ENCODE data around the gene DCHS1. TPM values are rescaled to one million over a fixed set of nuclear protein-coding genes. Genes with fewer than 3 reads are reported as not detected.

The DCHS1 gene
- total RNA-seq, 1 donor from 2014 or later, result 28.0 TPM

DNA sequence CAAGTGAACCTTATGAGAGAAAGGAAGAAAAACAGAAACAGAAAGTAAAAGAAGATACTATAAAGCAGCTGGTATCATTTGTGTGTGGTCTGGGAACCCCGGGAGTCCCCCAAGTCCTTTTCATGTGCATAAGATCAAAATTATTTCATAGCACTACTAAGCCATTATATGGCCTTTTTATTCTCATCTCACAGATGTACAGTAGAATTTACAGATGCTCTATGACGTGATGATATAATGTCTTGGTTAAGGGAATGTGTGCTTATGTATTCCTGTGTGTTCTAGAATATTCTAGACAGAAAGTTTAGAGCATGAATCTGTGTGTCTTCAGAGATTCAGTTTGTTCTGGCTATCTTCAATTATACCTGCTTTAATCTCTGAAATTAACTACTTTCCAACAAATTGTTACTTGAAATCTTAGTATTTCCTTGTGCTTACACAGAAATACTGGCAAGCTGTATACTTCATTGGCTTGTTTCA, 27.8 kb downstream of the DCHS1 start:
- H3K27me3 ChIP-seq, result no peaks in the 10 kb centered on the region
- TF ChIP-seq, protein P1, sequence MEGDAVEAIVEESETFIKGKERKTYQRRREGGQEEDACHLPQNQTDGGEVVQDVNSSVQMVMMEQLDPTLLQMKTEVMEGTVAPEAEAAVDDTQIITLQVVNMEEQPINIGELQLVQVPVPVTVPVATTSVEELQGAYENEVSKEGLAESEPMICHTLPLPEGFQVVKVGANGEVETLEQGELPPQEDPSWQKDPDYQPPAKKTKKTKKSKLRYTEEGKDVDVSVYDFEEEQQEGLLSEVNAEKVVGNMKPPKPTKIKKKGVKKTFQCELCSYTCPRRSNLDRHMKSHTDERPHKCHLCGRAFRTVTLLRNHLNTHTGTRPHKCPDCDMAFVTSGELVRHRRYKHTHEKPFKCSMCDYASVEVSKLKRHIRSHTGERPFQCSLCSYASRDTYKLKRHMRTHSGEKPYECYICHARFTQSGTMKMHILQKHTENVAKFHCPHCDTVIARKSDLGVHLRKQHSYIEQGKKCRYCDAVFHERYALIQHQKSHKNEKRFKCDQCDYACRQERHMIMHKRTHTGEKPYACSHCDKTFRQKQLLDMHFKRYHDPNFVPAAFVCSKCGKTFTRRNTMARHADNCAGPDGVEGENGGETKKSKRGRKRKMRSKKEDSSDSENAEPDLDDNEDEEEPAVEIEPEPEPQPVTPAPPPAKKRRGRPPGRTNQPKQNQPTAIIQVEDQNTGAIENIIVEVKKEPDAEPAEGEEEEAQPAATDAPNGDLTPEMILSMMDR (IDR thresholded peaks at IDR 0.05), result no peak
- intact Hi-C loops (cut with DNase I), result no loop called here
- H3K9me3 ChIP-seq, result no peaks in the 10 kb centered on the region
- DNase-seq (no peak), ATAC-seq (no peak)
- H3K36me3 ChIP-seq, result peaks cover 7% of the 10 kb centered on the region
- no peaks in the 10 kb centered on the region for H3K4me1 ChIP-seq
- no peak overlapping the region for H3K27ac ChIP-seq
- no peak overlapping the region for H3K4me3 ChIP-seq

DNA sequence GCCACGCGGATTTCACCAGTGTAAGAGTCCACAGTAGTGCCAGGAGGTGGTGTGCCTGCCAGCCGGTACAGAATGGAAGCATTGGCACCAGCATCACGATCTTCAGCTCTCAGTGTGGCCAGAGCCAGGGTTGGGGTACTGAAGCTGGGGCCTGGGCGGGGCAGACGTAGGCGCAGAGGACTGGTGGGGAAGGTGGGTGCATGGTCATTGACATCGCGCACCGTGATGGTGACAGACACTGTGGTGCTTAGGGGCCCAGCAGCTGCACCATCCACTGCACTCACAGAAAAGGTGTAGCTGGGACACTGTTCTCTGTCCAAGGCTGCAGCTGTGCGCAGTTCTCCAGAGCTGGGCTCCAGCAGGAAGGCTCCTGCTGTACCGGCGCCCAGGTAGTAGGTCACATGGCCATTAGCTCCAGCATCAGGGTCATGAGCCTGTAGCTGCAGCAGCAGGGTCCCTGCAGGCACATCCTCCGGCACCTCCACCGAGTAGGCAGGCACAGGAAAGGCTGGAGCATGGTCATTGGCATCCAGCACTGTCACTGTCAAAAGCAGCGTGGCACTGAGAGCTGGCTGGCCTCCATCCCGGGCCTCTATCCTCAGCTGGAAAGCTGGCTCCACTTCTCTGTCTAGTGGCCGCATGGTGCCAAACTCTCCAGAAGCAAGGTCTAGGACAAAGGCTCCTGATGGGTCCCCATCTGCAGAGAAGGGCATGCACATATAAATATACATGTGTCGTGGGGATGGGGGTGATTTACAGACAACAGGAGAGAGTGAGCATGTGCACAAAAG, 28.4 kb downstream of the DCHS1 start:
- intact Hi-C loops (cut with DNase I), result no loop called here
- H3K9me3 ChIP-seq, result no peaks in the 10 kb centered on the region

GRCh38 chr11:6625832-6626420, 29.7 kb downstream of the DCHS1 start:
- Histone ChIP-seq H3K36me3 (no peaks in the 10 kb centered on the region), H3K27me3 (no peaks in the 10 kb centered on the region), H3K27ac (no peak overlapping the region), H3K9me3 (no peaks in the 10 kb centered on the region), H3K4me1 (no peaks in the 10 kb centered on the region), H3K4me3 (no peak overlapping the region)
- intact Hi-C loops (cut with DNase I), result no loop called here
- TF ChIP-seq, protein P1 (IDR thresholded peaks at IDR 0.05), result no peak
- ATAC-seq (no peak), DNase-seq (no peak)

More for the DNA sequence above, 28.4 kb downstream of the DCHS1 start:
- no peak overlapping the region for H3K4me3 ChIP-seq
- no peak for DNase-seq
- TF ChIP-seq, protein P1 (IDR thresholded peaks at IDR 0.05), result no peak
- no peaks in the 10 kb centered on the region for H3K4me1 ChIP-seq
- H3K27ac ChIP-seq, result no peak overlapping the region
- ATAC-seq, result no peak
- H3K27me3 ChIP-seq, result no peaks in the 10 kb centered on the region
- peaks cover under 1% of the 10 kb centered on the region for H3K36me3 ChIP-seq

DNA sequence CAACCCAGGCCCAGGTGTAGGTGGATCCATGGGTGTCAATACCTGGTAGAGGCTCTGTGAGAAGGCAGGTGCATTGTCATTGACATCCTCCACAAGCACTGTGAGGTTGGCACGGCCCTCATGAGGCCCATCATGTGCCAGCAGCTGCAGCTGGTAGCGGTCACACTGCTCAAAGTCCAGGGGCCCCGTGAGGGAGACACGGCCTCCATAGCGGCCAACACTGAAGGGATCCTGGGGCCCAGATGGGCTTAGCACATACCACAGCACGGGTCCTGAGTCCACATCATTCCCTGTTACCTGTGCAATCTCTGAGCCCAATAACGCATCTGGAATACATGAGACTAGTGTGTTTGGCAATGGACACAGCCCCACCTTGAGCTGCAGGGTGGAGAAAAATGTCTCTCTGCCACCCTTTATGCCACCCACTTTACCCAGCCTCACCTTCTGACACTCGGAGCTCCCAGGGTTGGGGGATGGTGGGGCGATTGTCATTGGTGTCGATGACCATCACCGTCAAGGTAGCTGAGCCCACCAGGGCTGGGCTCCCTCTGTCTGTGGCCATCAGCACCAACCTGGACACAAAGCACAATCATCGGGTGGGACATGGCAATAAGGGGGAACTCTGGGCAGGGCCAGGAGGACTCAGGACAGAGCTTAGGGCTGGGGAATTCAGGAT, 30.3 kb downstream of the DCHS1 start:
- H3K36me3 ChIP-seq, result no peaks in the 10 kb centered on the region
- no peak for ATAC-seq
- H3K4me3 ChIP-seq, result no peak overlapping the region
- no peaks in the 10 kb centered on the region for H3K9me3 ChIP-seq
- H3K27ac ChIP-seq, result no peak overlapping the region
- TF ChIP-seq, protein P1 (IDR thresholded peaks at IDR 0.05), result no peak
- intact Hi-C loops (cut with DNase I), result no loop called here
- no peak for DNase-seq
- H3K4me1 ChIP-seq, result no peaks in the 10 kb centered on the region
- no peaks in the 10 kb centered on the region for H3K27me3 ChIP-seq

GRCh38 chr11:6623391-6624363, 31.9 kb downstream of the DCHS1 start:
- ATAC-seq, result no peak
- Histone ChIP-seq H3K27me3 (no peaks in the 10 kb centered on the region), H3K36me3 (no peaks in the 10 kb centered on the region), H3K4me3 (no peak overlapping the region), H3K4me1 (no peaks in the 10 kb centered on the region), H3K9me3 (no peaks in the 10 kb centered on the region), H3K27ac (no peak overlapping the region)
- no peak for DNase-seq
- intact Hi-C loops (cut with DNase I), result no loop called here
- TF ChIP-seq, protein P1 (IDR thresholded peaks at IDR 0.05), result no peak
